ENCODE data around the gene HRC. TPM values are rescaled to one million over a fixed set of nuclear protein-coding genes. Genes with fewer than 3 reads are reported as not detected.
"Not testable (repeated sequence)": the region's sequence is repeated elsewhere in the genome, so short reads cannot be mapped to it uniquely, and the experiment has no call there.

The HRC gene
- total RNA-seq = 0.47 TPM

DNA sequence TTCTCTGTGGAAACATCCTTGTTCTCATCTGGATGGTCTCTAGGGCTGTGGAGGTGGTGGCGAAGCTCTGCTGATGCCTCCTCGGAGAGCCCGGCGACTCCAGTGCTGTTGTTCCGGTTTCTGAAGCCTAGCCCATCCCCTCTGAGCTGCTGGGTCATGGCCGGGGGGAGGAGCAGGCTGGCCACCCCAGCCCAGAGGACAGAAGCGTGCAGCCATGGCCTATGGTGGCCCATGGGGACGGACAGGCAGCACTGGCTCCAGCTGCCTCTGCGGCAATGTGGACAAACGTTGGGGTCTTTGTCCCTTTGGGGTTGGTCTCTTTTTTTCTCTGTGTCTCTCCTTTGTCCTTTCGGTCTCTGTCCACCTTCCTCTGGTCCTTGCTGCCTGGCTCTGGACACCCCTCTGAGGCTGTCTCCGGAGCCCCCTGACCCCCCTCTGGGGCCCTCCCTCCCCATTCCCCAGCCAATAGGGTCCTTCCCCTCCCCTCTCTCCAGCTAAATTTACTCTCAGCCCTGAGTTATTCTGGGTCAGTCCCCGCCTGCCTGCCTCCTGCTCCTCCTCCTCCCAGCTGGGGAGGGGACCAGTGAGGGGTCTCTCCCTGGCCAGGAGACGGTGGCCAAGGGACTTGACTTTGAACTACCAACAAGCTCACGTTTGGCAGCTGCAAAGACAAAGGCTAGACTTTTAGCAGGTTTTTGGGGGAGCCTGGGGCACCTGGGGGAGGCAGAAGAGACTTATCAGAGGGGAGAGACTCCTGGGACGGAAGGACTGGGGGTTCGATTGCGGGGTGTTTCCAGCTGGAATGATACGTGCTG lies at the start of gene HRC:
TSS of gene HRC (minus strand) at position 392 of the 815 bp plus-strand sequence. CDS start at position 233, 159 bp downstream.
- DNase-seq = no peak

- DNase-seq = no peak
Observed at GRCh38 chr19:49201042-49201441, 45.8 kb upstream of the HRC start.

DNA sequence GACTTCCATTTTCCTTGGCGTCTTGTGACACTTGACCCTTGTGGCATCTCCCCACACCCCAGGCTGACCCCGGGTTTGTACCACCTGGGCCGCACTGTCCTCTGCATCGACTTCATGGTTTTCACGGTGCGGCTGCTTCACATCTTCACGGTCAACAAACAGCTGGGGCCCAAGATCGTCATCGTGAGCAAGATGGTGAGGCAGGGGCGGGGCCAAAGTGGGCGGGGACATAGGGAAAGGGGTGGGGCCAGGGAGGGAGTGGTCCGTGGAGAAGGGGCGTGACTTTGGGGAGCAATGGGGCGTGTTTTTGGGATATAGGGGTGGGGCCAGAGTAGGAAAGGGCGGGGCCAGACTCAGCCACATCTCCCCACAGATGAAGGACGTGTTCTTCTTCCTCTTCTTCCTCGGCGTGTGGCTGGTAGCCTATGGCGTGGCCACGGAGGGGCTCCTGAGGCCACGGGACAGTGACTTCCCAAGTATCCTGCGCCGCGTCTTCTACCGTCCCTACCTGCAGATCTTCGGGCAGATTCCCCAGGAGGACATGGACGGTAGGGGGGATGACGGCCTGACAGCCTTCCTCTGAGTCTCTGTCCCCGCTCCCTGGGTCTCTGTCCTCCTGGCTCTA lies 45.2 kb upstream of the HRC start:
- DNase-seq = no peak

GRCh38 chr19:49196527-49197240 lies 41.5 kb upstream of the HRC start:
- DNase-seq = peak; percentile 42

- DNase-seq = no peak
Observed at GRCh38 chr19:49194408-49194807, 39.2 kb upstream of the HRC start.

DNA sequence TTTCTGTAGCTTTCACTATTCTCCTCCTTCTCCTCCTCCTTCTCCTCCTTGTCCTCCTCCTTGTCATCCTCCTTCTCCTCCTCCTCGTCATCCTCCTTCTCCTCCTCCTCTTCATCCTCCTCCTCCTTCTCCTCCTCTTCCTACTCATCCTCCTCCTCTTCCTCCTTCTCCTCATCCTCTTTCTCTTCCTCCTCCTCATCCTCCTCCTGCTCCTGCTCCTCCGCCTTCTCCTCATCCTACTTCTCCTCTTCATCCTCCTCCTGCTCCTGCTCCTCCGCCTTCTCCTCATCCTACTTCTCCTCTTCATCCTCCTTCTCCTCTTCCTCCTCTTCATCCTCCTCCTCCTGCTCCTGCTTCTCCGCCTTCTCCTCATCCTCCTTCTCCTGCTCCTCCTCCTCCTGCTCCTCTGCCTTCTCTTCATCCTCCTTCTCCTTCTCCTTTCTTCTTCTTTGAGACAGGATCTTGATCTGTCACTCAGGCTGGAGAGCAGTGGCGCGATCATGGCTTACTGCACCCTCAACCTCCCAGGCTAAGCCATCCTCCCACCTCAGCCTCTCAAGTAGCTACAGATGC lies 38.7 kb upstream of the HRC start:
- no peak for DNase-seq

DNA sequence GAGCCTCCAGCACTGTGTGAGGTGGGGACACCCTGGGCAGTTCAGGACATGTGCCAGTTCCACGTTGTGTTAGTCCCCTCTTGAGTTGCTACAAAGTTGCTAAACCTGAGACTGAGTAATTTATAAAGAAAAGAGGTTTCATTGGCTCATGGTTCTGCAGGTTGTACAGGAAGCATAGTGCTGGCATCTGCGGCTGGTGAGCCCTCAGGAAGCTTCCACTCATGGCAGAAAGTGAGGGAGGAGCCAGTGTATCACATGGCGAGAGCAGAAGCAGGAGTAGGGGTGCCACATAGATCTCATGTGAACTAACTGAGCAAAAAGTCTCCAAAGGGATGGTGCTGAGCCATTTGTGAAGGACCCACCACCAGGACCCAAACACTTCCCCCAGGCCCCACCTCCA lies 35.6 kb upstream of the HRC start:
- DNase-seq = no peak

GRCh38 chr19:49189259-49189658 lies 34.1 kb upstream of the HRC start:
- DNase-seq = no peak

DNA sequence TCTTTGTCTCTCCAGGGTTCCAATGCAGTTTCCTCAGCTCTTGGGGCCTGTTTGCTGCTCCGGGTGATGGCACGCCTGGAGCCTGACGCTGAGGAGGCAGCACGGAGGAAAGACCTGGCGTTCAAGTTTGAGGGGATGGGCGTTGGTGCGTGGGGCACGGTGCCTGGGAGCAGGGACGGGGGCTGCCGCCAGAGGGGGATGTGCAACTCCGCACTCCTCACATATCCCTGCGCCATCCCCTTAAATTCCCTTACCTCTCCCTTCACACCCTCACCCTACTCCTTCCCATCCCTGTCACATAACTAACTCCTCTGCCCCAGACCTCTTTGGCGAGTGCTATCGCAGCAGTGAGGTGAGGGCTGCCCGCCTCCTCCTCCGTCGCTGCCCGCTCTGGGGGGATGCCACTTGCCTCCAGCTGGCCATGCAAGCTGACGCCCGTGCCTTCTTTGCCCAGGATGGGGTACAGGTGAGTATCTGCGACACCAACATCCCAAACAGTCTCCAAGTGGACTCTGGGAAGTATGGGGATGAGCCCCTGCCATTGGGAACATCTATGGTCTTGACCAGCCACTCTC lies 33.5 kb upstream of the HRC start:
- DNase-seq = no peak

DNA sequence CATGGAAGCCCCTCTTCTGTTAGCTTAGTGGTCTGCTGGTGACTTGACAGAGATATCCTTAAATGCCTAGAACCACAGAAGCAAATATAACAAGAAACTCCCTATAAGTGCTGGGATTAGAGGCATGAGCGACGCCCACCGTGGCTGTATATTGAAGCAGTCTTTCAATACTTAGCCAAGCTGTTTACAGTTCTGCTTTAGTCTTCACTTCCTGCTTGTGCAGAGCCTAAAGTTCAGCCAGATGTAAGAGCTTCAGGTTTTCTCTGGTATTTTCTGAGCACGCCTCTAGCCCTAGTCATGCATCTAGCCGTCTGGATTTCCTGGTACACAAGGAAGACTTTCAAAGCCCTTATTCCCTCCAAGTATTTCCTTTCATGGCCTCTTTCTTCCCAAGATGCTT lies 30.9 kb upstream of the HRC start:
- no peak for DNase-seq

DNA sequence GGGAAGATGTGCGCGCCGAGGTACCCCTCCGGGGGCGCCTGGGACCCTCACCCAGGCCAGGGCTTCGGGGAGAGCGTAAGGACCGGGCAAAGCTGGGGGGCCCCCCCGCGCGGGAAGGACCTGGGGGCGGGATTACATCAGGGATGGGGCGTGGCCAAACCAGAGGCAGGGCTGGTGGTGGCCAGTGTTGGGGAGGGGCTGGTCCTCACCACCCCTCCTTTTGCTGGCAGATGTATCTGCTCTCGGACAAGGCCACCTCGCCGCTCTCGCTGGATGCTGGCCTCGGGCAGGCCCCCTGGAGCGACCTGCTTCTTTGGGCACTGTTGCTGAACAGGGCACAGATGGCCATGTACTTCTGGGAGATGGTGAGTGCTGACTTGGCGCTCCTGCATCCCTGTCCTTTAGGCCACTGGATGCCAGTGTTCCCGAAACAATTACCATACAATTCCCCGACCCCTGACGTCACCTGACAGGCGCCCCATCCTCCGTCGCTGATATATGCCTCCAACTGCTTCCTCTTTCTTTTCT lies 27.7 kb upstream of the HRC start:
- DNase-seq = no peak

DNA sequence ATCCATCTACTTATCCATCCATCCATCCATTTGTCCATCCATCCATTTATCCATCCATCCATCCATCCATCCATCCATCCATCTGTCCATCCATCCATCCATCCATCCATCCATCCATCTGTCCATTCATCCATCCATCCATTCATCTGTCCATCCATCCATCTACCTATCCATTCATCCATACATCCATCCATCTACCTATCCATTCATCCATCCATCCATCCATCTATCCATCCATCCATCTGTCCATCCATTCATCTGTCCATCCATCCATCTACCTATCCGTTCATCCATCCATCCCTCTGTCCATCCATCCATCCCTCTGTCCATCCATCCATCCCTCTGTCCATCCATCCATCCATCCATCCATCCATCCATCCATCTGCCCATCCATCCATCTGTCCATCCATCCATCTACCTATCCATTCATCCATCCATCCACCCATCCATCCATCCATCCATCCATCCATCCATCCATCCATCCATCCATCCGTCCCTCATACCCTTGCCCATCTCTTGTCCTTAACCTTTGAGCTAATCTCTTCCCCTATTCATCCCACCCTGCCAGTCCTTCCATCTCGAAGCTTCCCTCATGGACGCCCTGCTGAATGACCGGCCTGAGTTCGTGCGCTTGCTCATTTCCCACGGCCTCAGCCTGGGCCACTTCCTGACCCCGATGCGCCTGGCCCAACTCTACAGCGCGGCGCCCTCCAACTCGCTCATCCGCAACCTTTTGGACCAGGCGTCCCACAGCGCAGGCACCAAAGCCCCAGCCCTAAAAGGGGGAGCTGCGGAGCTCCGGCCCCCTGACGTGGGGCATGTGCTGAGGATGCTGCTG lies 27.0 kb upstream of the HRC start:
- DNase-seq = not testable (repeated sequence)

DNA sequence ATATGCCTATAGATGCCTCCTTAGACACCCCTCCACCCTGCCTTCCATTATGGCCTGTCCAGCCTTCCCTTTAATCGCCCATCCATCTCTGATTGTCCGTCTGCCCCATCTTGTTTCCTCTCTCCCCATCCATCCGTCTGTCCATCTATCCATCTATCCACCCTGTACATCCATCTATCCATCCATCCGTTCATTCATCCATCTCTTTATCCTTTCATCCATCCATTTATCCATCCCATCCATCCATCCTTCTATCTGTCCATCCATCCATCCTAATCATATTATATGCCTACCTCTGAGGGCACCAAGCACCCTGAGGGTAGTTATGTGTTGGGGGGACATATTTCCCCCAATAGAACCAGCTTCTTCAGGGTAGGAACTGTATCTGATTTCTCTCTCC lies 25.5 kb upstream of the HRC start:
- no peak for DNase-seq

- DNase-seq = no peak
Observed at GRCh38 chr19:49173198-49173597, 18.0 kb upstream of the HRC start.

DNA sequence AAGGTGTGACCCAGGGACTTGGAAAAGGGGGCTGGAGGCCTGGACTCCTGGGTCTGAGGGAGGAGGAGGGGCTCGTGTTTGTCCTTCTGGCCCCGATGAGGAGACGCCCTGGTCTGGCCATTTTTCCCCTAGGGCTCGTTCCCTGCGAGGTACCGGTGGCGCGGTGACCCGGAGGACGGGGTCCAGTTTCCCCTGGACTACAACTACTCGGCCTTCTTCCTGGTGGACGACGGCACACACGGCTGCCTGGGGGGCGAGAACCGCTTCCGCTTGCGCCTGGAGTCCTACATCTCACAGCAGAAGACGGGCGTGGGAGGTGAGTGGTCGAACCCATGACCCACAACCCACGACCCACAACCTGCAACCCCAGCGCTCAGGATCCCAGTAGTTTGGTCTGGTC lies 13.2 kb upstream of the HRC start:
- DNase-seq = no peak

DNA sequence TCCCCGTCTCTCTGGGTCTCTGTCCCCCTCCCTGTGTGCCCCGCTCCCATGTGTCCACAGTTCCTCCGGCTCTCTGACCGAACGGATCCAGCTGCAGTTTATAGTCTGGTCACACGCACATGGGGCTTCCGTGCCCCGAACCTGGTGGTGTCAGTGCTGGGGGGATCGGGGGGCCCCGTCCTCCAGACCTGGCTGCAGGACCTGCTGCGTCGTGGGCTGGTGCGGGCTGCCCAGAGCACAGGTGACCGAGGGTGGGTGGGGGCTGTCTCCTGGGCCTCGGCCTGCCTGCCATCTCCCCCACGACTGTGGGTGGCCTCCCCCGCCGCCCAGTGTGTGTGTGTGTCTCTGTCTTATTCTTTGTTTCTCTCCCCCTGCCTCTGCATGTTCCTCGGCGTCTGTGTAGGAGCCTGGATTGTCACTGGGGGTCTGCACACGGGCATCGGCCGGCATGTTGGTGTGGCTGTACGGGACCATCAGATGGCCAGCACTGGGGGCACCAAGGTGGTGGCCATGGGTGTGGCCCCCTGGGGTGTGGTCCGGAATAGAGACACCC lies 12.7 kb upstream of the HRC start:
- no peak for DNase-seq

DNA sequence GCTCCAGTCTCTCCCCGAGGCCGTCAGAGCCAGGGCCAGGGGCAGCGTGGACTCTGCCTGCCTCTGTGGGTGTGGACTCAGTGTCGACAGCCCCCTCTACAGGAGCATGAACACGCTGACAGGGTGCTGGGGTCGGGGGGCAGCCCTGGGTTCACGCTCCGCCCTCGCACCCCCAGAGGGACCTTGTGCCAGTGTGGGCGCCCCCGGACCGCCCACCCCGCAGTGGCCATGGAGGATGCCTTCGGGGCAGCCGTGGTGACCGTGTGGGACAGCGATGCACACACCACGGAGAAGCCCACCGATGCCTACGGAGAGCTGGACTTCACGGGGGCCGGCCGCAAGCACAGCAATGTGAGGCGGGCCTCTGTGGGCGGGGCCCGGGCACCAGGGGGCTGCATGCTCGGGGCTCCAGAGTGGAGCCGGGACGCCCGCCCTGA lies 10.7 kb upstream of the HRC start:
- no peak for DNase-seq

GRCh38 chr19:49165111-49165750 lies 10.0 kb upstream of the HRC start:
- peak; percentile 16 for DNase-seq

GRCh38 chr19:49161987-49162386 lies 6.8 kb upstream of the HRC start:
- DNase-seq = no peak

DNA sequence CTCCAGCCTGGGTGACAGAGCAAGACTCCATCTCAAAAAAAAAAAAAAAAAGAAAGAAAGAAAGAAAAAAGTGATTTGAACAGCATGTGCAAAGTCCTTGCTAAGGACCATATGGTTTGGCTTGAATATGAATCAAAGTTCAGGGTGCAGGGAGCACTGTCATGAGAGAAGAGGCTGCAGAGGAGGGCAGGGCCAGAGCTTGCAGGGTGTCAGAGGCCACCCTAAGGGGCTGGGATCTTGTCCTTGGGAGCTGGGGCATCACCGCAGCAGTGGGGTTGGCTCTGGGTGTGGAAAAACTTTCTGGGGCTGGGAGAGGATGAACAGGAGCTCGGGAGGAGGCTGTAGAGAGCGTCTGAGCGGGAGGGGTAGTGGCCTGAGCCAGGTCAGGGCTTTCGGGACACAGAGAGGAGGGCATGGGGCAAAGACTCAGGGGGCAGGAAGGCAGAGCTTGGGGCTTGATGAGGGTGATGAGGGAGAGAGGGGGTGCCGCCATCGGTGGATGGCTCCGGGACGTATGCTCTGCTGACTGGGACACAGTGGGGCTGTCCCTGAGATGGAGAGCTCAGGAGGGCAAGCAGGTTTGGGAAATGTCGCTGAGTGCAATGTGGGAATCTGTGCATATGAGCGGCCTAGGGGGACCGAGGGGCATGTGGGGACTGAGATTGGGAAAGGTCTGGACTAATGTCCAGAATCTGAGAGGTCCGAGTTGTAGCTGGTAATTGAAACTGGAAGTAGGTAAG lies 5.4 kb upstream of the HRC start:
- DNase-seq = no peak

Data from occipital lobe (tissue), 2 donors.